HepG2 (cell line): Measurements from ENCODE around the gene LAMP2. TPM values are rescaled to one million over a fixed set of nuclear protein-coding genes. Genes with fewer than 3 reads are reported as not detected.

ENCODE experiments used
- ATAC-seq: fragments of 200-7000 bp; cut with Tn5 transposase; 3 replicates; pipeline ENCODE4 v1.9.1; 2020; ENCODE audit warnings: mild to moderate bottlenecking, moderate library complexity
- BruUV-seq: library from RNA; stranded (reverse); fragments of 400-500 nt; replicated peaks from 2 replicates; lab custom pipeline; 2021; lab: Mats Ljungman, UMichigan
- CTCF ChIA-PET: fragments of 300-600 bp; formaldehyde crosslinking; extraction: SDS; loops from one replicate; lab custom pipeline; 2021; ENCODE audit warnings: low total read pairs, inconsistent platforms, low intra/inter-chr PET ratio; lab: Yijun Ruan, JAX
- POLR2A ChIA-PET: fragments of 350-600 bp; sonication (Branson Sonifier 250); formaldehyde crosslinking; loops from one replicate; lab custom pipeline; 2020; ENCODE audit warnings: antibody characterized with exemption, inconsistent platforms; lab: Yijun Ruan, JAX
- DNase-seq: peaks from one replicate; pipeline ENCODE4 v3.0.0-alpha.2; 2015; ENCODE audit warnings: low spot score
- FAIRE-seq: peaks from 3 replicates; lab custom pipeline; 2011; peaks lifted over from hg19 to GRCh38; lab: Jason Lieb, UNC
- H2AFZ ChIP-seq: one replicate; pipeline ENCODE4 v1.6.1; 2011; ENCODE audit warnings: low read length, inconsistent platforms
- H3K27ac ChIP-seq: fragments of 300-600 bp; 3 replicates; pipeline ENCODE4 v1.8.0; 2011; ENCODE audit warnings: mixed run types, mild to moderate bottlenecking, mixed read lengths, low read length, inconsistent platforms; ENCODE audit not compliant: insufficient read depth; ENCODE audit errors: extremely low read length
- H3K27me3 ChIP-seq, 2 experiments: fragments of 200-600 bp in 1 of 2; 2 replicates in 1 of 2; 3 replicates in 1 of 2; pipeline versions ENCODE4 v1.6.0 to v1.8.0; 2011; ENCODE audit warnings: low read length in 2 of 2, mild to moderate bottlenecking in 2 of 2, moderate library complexity in 2 of 2, inconsistent platforms in 1 of 2; ENCODE audit not compliant: insufficient read depth in 2 of 2, control insufficient read depth in 1 of 2
- H3K36me3 ChIP-seq, 2 experiments: fragments of 200-600 bp in 1 of 2; replicated peaks in 1 of 2; 2 replicates in 1 of 2; 3 replicates in 1 of 2; pipeline versions ENCODE4 v1.5.1 to v1.8.0; 2011; ENCODE audit warnings: low read length in 2 of 2, inconsistent platforms in 1 of 2; ENCODE audit not compliant: insufficient read depth in 2 of 2, control insufficient read depth in 1 of 2
- H3K4me1 ChIP-seq: 2 replicates; pipeline ENCODE4 v1.5.1; 2012; ENCODE audit warnings: low read length, inconsistent platforms; ENCODE audit not compliant: insufficient read depth
- H3K4me2 ChIP-seq: 2 replicates; pipeline ENCODE4 v1.6.0; 2011; ENCODE audit warnings: low read depth, low read length, inconsistent platforms
- H3K4me3 ChIP-seq, 3 experiments: fragments of 200-600 bp in 1 of 3; sonication (generic), shearing (Covaris generic) in 1 of 3; replicated peaks in 1 of 3; 2 replicates each; pipeline ENCODE4 v1.5.1; 2011 to 2016; ENCODE audit warnings: low read length in 3 of 3, inconsistent platforms in 2 of 3, low read depth in 2 of 3, mild to moderate bottlenecking in 2 of 3, control low read depth in 1 of 3, mixed read lengths in 1 of 3; ENCODE audit not compliant: insufficient read depth in 1 of 3
- H3K79me2 ChIP-seq: one replicate; pipeline ENCODE4 v1.6.1; 2011; ENCODE audit warnings: low read length, inconsistent platforms; ENCODE audit not compliant: insufficient read depth
- H3K9ac ChIP-seq: 2 replicates; pipeline ENCODE4 v1.6.0; 2011; ENCODE audit warnings: mild to moderate bottlenecking, low read depth, low read length, inconsistent platforms; ENCODE audit not compliant: insufficient read depth
- H3K9me3 ChIP-seq: 2 replicates; pipeline ENCODE4 v1.5.1; 2012; ENCODE audit warnings: mild to moderate bottlenecking, low read length
- H4K20me1 ChIP-seq: 2 replicates; pipeline ENCODE4 v1.6.0; 2011; ENCODE audit warnings: inconsistent platforms, mild to moderate bottlenecking, low read length, moderate library complexity; ENCODE audit not compliant: insufficient read depth
- ATF1 ChIP-seq: IDR thresholded peaks from 2 replicates; pipeline ENCODE4 v1.6.1; 2016; ENCODE audit warnings: mild to moderate bottlenecking, control low read depth
- TCF7L2 ChIP-seq: IDR thresholded peaks from 2 replicates; pipeline ENCODE4 v1.6.1; 2011; ENCODE audit warnings: mild to moderate bottlenecking, low read depth, low read length, moderate library complexity
- THAP9 ChIP-seq: sonication (generic); formaldehyde crosslinking; IDR thresholded peaks from 2 replicates; pipeline ENCODE4; 2020; ENCODE audit warnings: missing genetic modification reagents, mild to moderate bottlenecking, borderline replicate concordance
- TRIM22 ChIP-seq: fragments of 450-650 bp; IDR thresholded peaks from 2 replicates; pipeline ENCODE4 v1.6.1; 2017
- ZNF710 ChIP-seq: sonication (generic); formaldehyde crosslinking; IDR thresholded peaks from 2 replicates; pipeline ENCODE4 v1.5.0; 2020; ENCODE audit warnings: mild to moderate bottlenecking, missing genetic modification reagents, borderline replicate concordance
- ZNF768 ChIP-seq: sonication (generic); formaldehyde crosslinking; IDR thresholded peaks from 2 replicates; pipeline ENCODE4 v1.4.0; 2020; ENCODE audit warnings: missing genetic modification reagents
- WGBS: methylation state at CpG from one replicate; pipeline ENCODE4 v1.1.6; 2017; ENCODE audit warnings: low lambda C conversion rate; 5-methylcytosine and 5-hydroxymethylcytosine counted together
- in situ Hi-C: cut with HindIII; loops from 2 replicates; pipeline ENCODE4 v1.10.0; 2017; ENCODE audit warnings: low pct_unique_long_range_greater_than_20kb; ENCODE audit not compliant: extremely low pct_ligation_motif_present
- intact Hi-C: fragments of 100-400 bp; cut with micrococcal nuclease; formaldehyde crosslinking; loops from one replicate; pipeline ENCODE4 v1.10.0; 2022; ENCODE audit not compliant: unreplicated experiment
- polyA plus RNA-seq, 8 experiments: library from polyadenylated mRNA; depleted of rRNA in 3 of 8; stranded (reverse) in 7 of 8; unstranded in 1 of 8; fragments of >200 nt; fragmentation: Illumina TruSeq in 4 of 8; extraction: Trizol in 4 of 8; gene quantifications; 2 replicates each; pipeline versions ENCODE4 v1.2.1 to v1.2.3, GENCODE V29; 2011 to 2016; ENCODE audit warnings: low read depth in 4 of 8, missing spikeins in 1 of 8, mixed read lengths in 1 of 8; ENCODE audit not compliant: insufficient read depth in 1 of 8
- total RNA-seq, 5 experiments: library from RNA; depleted of rRNA; stranded (reverse); fragments of >200 nt; fragmentation: Illumina TruSeq; extraction: Trizol; gene quantifications; 2 replicates each; pipeline ENCODE4 v1.2.3, GENCODE V29; 2016; ENCODE audit warnings: low read depth in 1 of 5
- TF ChIP-seq, protein P1 (sequence below): sonication (generic); formaldehyde crosslinking; IDR thresholded peaks from 2 replicates; pipeline ENCODE4 v1.5.0; 2020; ENCODE audit warnings: missing genetic modification reagents

Gene LAMP2
- total and polyA plus RNA-seq, 2 of the 13 experiments (the other 11 are each of a cell fraction or from before 2014, with no cell fraction given): 127 to 170 TPM

DNA sequence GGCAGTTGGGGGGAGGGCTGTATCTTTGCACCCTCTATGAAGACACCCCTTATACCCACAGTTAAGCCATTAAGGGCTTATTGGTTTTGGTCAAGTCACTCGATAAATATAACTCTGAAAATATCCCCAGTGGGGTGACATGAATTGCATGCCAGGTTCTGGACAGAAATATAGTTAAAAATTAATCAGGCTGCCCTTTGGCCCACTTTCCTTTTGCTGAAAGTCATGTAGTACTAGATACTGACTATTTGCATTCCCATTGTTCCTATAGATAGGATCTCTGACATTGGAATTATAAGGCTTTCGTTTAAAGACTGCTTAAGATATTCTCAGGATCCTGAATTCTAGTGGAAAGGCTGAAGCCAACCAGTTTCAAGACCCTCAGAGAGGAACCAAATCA lies 43.5 kb upstream of the LAMP2 start (continued):
- TF ChIP-seq TRIM22 (no peak), ATF1 (CRISPR knock-in tag) (no peak)
- TF ChIP-seq, protein P1, sequence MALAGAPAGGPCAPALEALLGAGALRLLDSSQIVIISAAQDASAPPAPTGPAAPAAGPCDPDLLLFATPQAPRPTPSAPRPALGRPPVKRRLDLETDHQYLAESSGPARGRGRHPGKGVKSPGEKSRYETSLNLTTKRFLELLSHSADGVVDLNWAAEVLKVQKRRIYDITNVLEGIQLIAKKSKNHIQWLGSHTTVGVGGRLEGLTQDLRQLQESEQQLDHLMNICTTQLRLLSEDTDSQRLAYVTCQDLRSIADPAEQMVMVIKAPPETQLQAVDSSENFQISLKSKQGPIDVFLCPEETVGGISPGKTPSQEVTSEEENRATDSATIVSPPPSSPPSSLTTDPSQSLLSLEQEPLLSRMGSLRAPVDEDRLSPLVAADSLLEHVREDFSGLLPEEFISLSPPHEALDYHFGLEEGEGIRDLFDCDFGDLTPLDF: no peak

DNA sequence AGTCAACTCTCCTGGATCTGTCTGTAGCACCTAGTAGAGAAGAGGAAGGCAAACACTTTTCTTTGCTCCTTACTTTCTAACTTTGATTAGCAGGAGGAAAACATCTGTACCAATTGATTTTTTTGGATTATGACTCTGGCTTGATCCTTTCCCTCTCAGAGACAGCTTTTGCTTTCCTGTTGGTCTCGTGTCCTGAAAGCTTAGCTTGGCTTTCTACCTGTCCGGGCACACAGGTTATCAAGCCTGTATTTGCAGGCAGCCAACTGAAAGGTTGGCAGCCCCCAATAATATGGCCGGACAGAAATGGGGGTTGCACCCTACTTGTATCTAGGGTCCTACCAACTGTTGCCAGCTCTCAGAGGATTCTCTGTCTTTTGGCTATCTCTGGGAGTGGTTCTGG lies 43.1 kb upstream of the LAMP2 start:
- TF ChIP-seq THAP9 (CRISPR knock-in tag) (no peak), TCF7L2 (no peak), ZNF710 (CRISPR knock-in tag) (no peak), ZNF768 (CRISPR knock-in tag) (no peak)
- no peak for FAIRE-seq
- intact Hi-C loops: loop anchor here (5.0 to 10.0 kb wide), 2 partner anchors 50 to 93 kb away; partner anchors contain the start of genes CUL4B and MCTS1
- Histone ChIP-seq H3K4me3 (no peak overlapping the region; a peak in 1 of 6 replicates), H3K4me2 (peak overlapping the region; percentile 60), H3K27me3 (no peaks in the 10 kb centered on the region), H3K4me1 (peaks cover 37% of the 10 kb centered on the region), H3K79me2 (no peaks in the 10 kb centered on the region), H3K9me3 (no peaks in the 10 kb centered on the region), H4K20me1 (no peaks in the 10 kb centered on the region), H3K9ac (peak overlapping the region; percentile 22; the same call in 1 of the 2 replicates), H3K36me3 (no peaks in the 10 kb centered on the region), H3K27ac (peak overlapping the region; percentile 75), H2AFZ (no peak overlapping the region)
- in situ Hi-C loops: loop anchor here (10.0 kb wide), 1 partner anchor 153 kb away; no protein-coding TSS in a partner anchor
- no peak; the same call in 2 of the 3 replicates for ATAC-seq
- no TSS peak for BruUV-seq
- WGBS: 93% methylated on average over 2 of the region's 3 CpGs
- ChIA-PET POLR2A (interaction anchor here (0.8 to 2.1 kb wide), 2 partner anchors 25 to 49 kb away, joined by 3 to 9 read pairs; partner anchors contain the start of gene CUL4B), CTCF (no interaction called here)
- DNase-seq: no peak
